Measurements from ENCODE around the gene USP9X. TPM values are rescaled to one million over a fixed set of nuclear protein-coding genes. Genes with fewer than 3 reads are reported as not detected.

USP9X gene
- total and polyA plus RNA-seq, 2 donors (not counting 1 experiment from before 2014, with no cell fraction given): 54.0 to 161 TPM

DNA sequence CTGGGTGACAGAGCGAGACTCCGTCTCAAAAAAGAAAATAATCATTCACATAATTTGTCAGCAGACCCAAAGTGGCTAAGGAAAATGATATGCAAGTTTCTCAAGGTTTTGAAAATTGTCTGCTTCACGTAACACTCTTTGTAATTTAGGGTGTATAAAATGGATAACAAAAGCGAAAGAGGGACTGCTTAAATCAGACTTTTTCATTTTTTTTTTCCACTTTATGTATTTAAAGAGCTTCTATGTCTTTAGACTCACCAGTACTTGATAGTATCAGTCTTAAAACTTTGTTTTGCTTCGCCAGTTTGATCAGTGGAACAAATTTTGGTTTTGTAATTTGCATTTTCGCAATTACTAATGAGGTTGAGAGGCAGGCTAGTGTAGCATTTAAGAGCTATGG, 34.6 kb downstream of the USP9X start:
- no peak overlapping the region for H3K4me2 ChIP-seq (ENCODE audit: extremely low read depth, insufficient read depth, low read length)
- H3K9me3 ChIP-seq (ENCODE audit: control insufficient read depth, insufficient read depth, low read depth, low read length): no peaks in the 10 kb centered on the region
- H3K9ac ChIP-seq (ENCODE audit: insufficient read depth, low read length): no peak overlapping the region
- TF ChIP-seq EZH2 (IDR thresholded peaks at IDR 0.05; ENCODE audit: low read length, missing control alignments): no peak
- TF ChIP-seq CTCF (conservative IDR thresholded peaks at IDR 0.05 in 1 of 2, IDR thresholded peaks at IDR 0.05 in 1 of 2; ENCODE audit: low read depth in 1 of 2, low read length in 2 of 2): no peak
- H3K4me3 ChIP-seq (replicated peaks in 1 of 4; ENCODE audit: control extremely low read depth in 1 of 4, insufficient read depth in 1 of 4, low read depth in 3 of 4, low read length in 4 of 4): no peak overlapping the region
- no peaks in the 10 kb centered on the region for H3K36me3 ChIP-seq (ENCODE audit: control insufficient read depth, insufficient read depth, low read length)
- DNase-seq (ENCODE audit: low read depth in 2 of 2): no peak
- H3K27me3 ChIP-seq (ENCODE audit: control insufficient read depth, insufficient read depth, low read length): no peaks in the 10 kb centered on the region
- peaks cover 6% of the 10 kb centered on the region for H4K20me1 ChIP-seq (ENCODE audit: control insufficient read depth, extremely low read depth, insufficient read depth, low read length)
- H3K4me1 ChIP-seq (ENCODE audit: control insufficient read depth, extremely low read depth, insufficient read depth, low read length): no peaks in the 10 kb centered on the region
- H3K79me2 ChIP-seq (ENCODE audit: control insufficient read depth, insufficient read depth, low read length): peaks cover 79% of the 10 kb centered on the region
- H2AFZ ChIP-seq (ENCODE audit: low read length): no peak overlapping the region
- no peak overlapping the region for H3K27ac ChIP-seq (ENCODE audit: insufficient read depth, low read length)

DNA sequence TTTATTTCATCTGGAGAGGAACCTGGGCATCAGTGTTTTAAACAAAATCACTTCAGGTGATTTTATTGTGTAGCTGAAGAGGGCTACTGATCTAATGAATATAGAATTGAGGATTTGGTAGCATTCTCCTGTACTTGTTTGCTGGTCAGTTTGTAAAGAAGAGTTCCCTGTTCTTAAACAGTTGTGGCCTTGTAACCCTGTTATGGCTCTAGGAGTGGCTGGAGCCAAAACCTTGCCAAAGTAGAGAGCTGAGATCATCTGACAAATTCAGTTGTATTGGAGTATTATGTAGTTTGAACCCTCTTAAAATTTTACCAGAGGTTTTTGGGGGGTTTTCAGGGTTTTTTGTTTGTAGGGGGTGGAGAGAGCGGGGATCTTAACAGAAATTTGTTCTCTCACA, 36.5 kb downstream of the USP9X start:
- Histone ChIP-seq H3K27me3 (ENCODE audit: control insufficient read depth, insufficient read depth, low read length) (no peaks in the 10 kb centered on the region), H2AFZ (ENCODE audit: low read length) (no peak overlapping the region), H3K27ac (ENCODE audit: insufficient read depth, low read length) (no peak overlapping the region), H3K9me3 (ENCODE audit: control insufficient read depth, insufficient read depth, low read depth, low read length) (no peaks in the 10 kb centered on the region), H3K36me3 (ENCODE audit: control insufficient read depth, insufficient read depth, low read length) (no peaks in the 10 kb centered on the region), H4K20me1 (ENCODE audit: control insufficient read depth, extremely low read depth, insufficient read depth, low read length) (peaks cover 4% of the 10 kb centered on the region), H3K4me1 (ENCODE audit: control insufficient read depth, extremely low read depth, insufficient read depth, low read length) (no peaks in the 10 kb centered on the region), H3K4me2 (ENCODE audit: extremely low read depth, insufficient read depth, low read length) (no peak overlapping the region), H3K79me2 (ENCODE audit: control insufficient read depth, insufficient read depth, low read length) (peaks cover 69% of the 10 kb centered on the region), H3K4me3 (replicated peaks in 1 of 4; ENCODE audit: control extremely low read depth in 1 of 4, insufficient read depth in 1 of 4, low read depth in 3 of 4, low read length in 4 of 4) (no peak overlapping the region), H3K9ac (ENCODE audit: insufficient read depth, low read length) (no peak overlapping the region)
- no peak for DNase-seq (ENCODE audit: low read depth in 2 of 2)
- TF ChIP-seq EZH2 (IDR thresholded peaks at IDR 0.05; ENCODE audit: low read length, missing control alignments): no peak
- TF ChIP-seq CTCF (conservative IDR thresholded peaks at IDR 0.05 in 1 of 2, IDR thresholded peaks at IDR 0.05 in 1 of 2; ENCODE audit: low read depth in 1 of 2, low read length in 2 of 2): no peak

- no peak for TF ChIP-seq EZH2 (IDR thresholded peaks at IDR 0.05; ENCODE audit: low read length, missing control alignments)
- TF ChIP-seq CTCF (conservative IDR thresholded peaks at IDR 0.05 in 1 of 2, IDR thresholded peaks at IDR 0.05 in 1 of 2; ENCODE audit: low read depth in 1 of 2, low read length in 2 of 2): no peak
- H4K20me1 ChIP-seq (ENCODE audit: control insufficient read depth, extremely low read depth, insufficient read depth, low read length): peaks cover 2% of the 10 kb centered on the region
- no peak for DNase-seq (ENCODE audit: low read depth in 2 of 2)
Observed at GRCh38 chrX:41122664-41123257, 37.5 kb downstream of the USP9X start.

More at GRCh38 chrX:41122664-41123257, 37.5 kb downstream of the USP9X start:
- H3K79me2 ChIP-seq (ENCODE audit: control insufficient read depth, insufficient read depth, low read length): peaks cover 68% of the 10 kb centered on the region
- H3K27me3 ChIP-seq (ENCODE audit: control insufficient read depth, insufficient read depth, low read length): no peaks in the 10 kb centered on the region
- no peak overlapping the region for H2AFZ ChIP-seq (ENCODE audit: low read length)
- no peaks in the 10 kb centered on the region for H3K4me1 ChIP-seq (ENCODE audit: control insufficient read depth, extremely low read depth, insufficient read depth, low read length)
- no peak overlapping the region for H3K4me3 ChIP-seq (replicated peaks in 1 of 4; ENCODE audit: control extremely low read depth in 1 of 4, insufficient read depth in 1 of 4, low read depth in 3 of 4, low read length in 4 of 4)
- no peaks in the 10 kb centered on the region for H3K36me3 ChIP-seq (ENCODE audit: control insufficient read depth, insufficient read depth, low read length)
- no peak overlapping the region for H3K9ac ChIP-seq (ENCODE audit: insufficient read depth, low read length)
- H3K4me2 ChIP-seq (ENCODE audit: extremely low read depth, insufficient read depth, low read length): no peak overlapping the region
- no peaks in the 10 kb centered on the region for H3K9me3 ChIP-seq (ENCODE audit: control insufficient read depth, insufficient read depth, low read depth, low read length)
- H3K27ac ChIP-seq (ENCODE audit: insufficient read depth, low read length): no peak overlapping the region

Measured in fibroblast of lung (primary cell).